GM23338 (cell line): ENCODE results near the gene L3MBTL1.

Experiments used
- CREB1 ChIP-seq: fragments of 250-450 bp; sonication (Bioruptor Pico); IDR thresholded peaks from 2 replicates; pipeline ENCODE4 v1.5.0; 2020; ENCODE audit warnings: low read depth, mild to moderate bottlenecking, moderate library complexity
- CTCF ChIP-seq, 2 experiments: fragments of 200-600 bp in 1 of 2; sonication (generic) in 1 of 2; conservative IDR thresholded peaks; 2 replicates each; pipeline versions ENCODE4 v1.5.1 to v1.6.1; 2016 to 2017; ENCODE audit warnings: antibody characterized with exemption in 2 of 2, low read depth in 2 of 2, mild to moderate bottlenecking in 2 of 2, moderate library complexity in 1 of 2
- EZH2 ChIP-seq: fragments of 200-600 bp; sonication (generic); IDR thresholded peaks from one replicate; pipeline ENCODE4 v1.8.0; 2017; ENCODE audit warnings: antibody characterized with exemption, mild to moderate bottlenecking, low read depth; ENCODE audit not compliant: unreplicated experiment
- EZH2phosphoT487 ChIP-seq: fragments of 200-600 bp; sonication (generic); IDR thresholded peaks from one replicate; pipeline ENCODE4 v1.8.1; 2018; ENCODE audit warnings: antibody characterized with exemption; ENCODE audit not compliant: unreplicated experiment
- JUNB ChIP-seq: IDR thresholded peaks from one replicate; pipeline ENCODE4 v1.6.1; 2016; ENCODE audit warnings: antibody characterized with exemption; ENCODE audit not compliant: unreplicated experiment
- NANOG ChIP-seq: IDR thresholded peaks from 2 replicates; pipeline ENCODE4 v1.6.1; 2016; ENCODE audit warnings: antibody characterized with exemption, borderline replicate concordance
- POLR2AphosphoS5 ChIP-seq: IDR thresholded peaks from 2 replicates; pipeline ENCODE4 v1.6.1; 2016; ENCODE audit warnings: antibody characterized with exemption, low read depth
- STAT1 ChIP-seq: IDR thresholded peaks from one replicate; pipeline ENCODE4 v1.6.1; 2016; ENCODE audit warnings: antibody characterized with exemption; ENCODE audit not compliant: unreplicated experiment
- ZNF114 ChIP-seq: fragments of 250-450 bp; sonication (Bioruptor Pico); IDR thresholded peaks from 2 replicates; pipeline ENCODE4 v1.5.0; 2020; ENCODE audit warnings: mild to moderate bottlenecking, moderate library complexity
- TF ChIP-seq, protein P1 (sequence below): IDR thresholded peaks from 2 replicates; pipeline ENCODE4 v1.6.1; 2016; ENCODE audit warnings: antibody characterized with exemption
- TF ChIP-seq, protein P2 (sequence below): IDR thresholded peaks from one replicate; pipeline ENCODE4 v1.6.1; 2018; ENCODE audit warnings: antibody characterized with exemption; ENCODE audit not compliant: unreplicated experiment

- TF ChIP-seq CTCF (conservative IDR thresholded peaks at IDR 0.05; ENCODE audit: low read depth in 2 of 2) (peak in 1 of 2 experiments; percentile 42; a peak in 2 of 4 replicates), POLR2AphosphoS5 (peak; percentile 63), CREB1 (CRISPR knock-in tag) (peak; percentile 26; the same call in 1 of the 2 replicates), EZH2 (no peak), JUNB (no peak), STAT1 (no peak), ZNF114 (CRISPR knock-in tag) (no peak), EZH2phosphoT487 (no peak), NANOG (no peak)
- TF ChIP-seq, protein P1, sequence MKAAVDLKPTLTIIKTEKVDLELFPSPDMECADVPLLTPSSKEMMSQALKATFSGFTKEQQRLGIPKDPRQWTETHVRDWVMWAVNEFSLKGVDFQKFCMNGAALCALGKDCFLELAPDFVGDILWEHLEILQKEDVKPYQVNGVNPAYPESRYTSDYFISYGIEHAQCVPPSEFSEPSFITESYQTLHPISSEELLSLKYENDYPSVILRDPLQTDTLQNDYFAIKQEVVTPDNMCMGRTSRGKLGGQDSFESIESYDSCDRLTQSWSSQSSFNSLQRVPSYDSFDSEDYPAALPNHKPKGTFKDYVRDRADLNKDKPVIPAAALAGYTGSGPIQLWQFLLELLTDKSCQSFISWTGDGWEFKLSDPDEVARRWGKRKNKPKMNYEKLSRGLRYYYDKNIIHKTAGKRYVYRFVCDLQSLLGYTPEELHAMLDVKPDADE = no peak
- TF ChIP-seq, protein P2, sequence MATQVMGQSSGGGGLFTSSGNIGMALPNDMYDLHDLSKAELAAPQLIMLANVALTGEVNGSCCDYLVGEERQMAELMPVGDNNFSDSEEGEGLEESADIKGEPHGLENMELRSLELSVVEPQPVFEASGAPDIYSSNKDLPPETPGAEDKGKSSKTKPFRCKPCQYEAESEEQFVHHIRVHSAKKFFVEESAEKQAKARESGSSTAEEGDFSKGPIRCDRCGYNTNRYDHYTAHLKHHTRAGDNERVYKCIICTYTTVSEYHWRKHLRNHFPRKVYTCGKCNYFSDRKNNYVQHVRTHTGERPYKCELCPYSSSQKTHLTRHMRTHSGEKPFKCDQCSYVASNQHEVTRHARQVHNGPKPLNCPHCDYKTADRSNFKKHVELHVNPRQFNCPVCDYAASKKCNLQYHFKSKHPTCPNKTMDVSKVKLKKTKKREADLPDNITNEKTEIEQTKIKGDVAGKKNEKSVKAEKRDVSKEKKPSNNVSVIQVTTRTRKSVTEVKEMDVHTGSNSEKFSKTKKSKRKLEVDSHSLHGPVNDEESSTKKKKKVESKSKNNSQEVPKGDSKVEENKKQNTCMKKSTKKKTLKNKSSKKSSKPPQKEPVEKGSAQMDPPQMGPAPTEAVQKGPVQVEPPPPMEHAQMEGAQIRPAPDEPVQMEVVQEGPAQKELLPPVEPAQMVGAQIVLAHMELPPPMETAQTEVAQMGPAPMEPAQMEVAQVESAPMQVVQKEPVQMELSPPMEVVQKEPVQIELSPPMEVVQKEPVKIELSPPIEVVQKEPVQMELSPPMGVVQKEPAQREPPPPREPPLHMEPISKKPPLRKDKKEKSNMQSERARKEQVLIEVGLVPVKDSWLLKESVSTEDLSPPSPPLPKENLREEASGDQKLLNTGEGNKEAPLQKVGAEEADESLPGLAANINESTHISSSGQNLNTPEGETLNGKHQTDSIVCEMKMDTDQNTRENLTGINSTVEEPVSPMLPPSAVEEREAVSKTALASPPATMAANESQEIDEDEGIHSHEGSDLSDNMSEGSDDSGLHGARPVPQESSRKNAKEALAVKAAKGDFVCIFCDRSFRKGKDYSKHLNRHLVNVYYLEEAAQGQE = no peak
Measured at GRCh38 chr20:43508604-43509040, 1.1 kb downstream of the L3MBTL1 start.
